ENCODE measurements around the gene TOMM20.

GRCh38 chr1:235169986-235170385, 41.3 kb upstream of the TOMM20 start:
- no peak for TF ChIP-seq CTCF (tag by site-specific recombination; IDR thresholded peaks at IDR 0.05)
- TF ChIP-seq ZNF274 (IDR thresholded peaks at IDR 0.05; ENCODE audit: low read length) = no peak
- no peak for TF ChIP-seq ZNF274 (tag by site-specific recombination; IDR thresholded peaks at IDR 0.05; ENCODE audit: borderline replicate concordance)
